Neural cell (in vitro differentiated cells): Measurements from ENCODE around the gene FILIP1.

Experiments used
- CTCF ChIP-seq: fragments of 450-650 bp; IDR thresholded peaks from 2 replicates; pipeline ENCODE4 v1.5.1; 2014; ENCODE audit warnings: antibody characterized with exemption, mild to moderate bottlenecking, moderate library complexity; ENCODE audit not compliant: poor library complexity, severe bottlenecking
- EZH2 ChIP-seq: fragments of 200-600, 300-800 bp; shearing (Covaris generic), sonication (generic); IDR thresholded peaks from 2 replicates; pipeline ENCODE4 v1.6.1; 2014; ENCODE audit warnings: antibody characterized with exemption, low read length, borderline replicate concordance, mild to moderate bottlenecking; ENCODE audit not compliant: insufficient read depth, poor library complexity, severe bottlenecking
- MXI1 ChIP-seq: fragments of 450-650 bp; conservative IDR thresholded peaks from 2 replicates; pipeline ENCODE4 v1.6.1; 2014; ENCODE audit warnings: antibody characterized with exemption, mild to moderate bottlenecking; ENCODE audit not compliant: poor library complexity, severe bottlenecking
- POLR2AphosphoS5 ChIP-seq: IDR thresholded peaks from 2 replicates; pipeline ENCODE4 v1.6.1; 2012
- TAF1 ChIP-seq: IDR thresholded peaks from 2 replicates; pipeline ENCODE4 v1.6.1; 2012; ENCODE audit warnings: low read depth

GRCh38 chr6:75250552-75250951 lies 243.0 kb downstream of the FILIP1 start:
- TF ChIP-seq CTCF (no peak), MXI1 (no peak), POLR2AphosphoS5 (no peak), EZH2 (no peak), TAF1 (no peak)
